22Rv1 (cell line): ENCODE data around the gene ORM2.

Experiments
- CTCF ChIP-seq: fragments of 450-650 bp; IDR thresholded peaks from 2 replicates; pipeline ENCODE4 v1.5.1; 2017; ENCODE audit warnings: mild to moderate bottlenecking
- ZFX ChIP-seq: fragments of 450-650 bp; IDR thresholded peaks from 2 replicates; pipeline ENCODE4 v1.6.1; 2017; ENCODE audit warnings: antibody characterized with exemption, borderline replicate concordance

- TF ChIP-seq CTCF (no peak), ZFX (no peak)
Measured at GRCh38 chr9:114361542-114361941, 31.9 kb downstream of the ORM2 start.
